GM21576 (cell line): ENCODE results near the gene SCN1A.

Experiments used
- ATAC-seq: cut with Tn5 transposase; IDR thresholded peaks from one replicate; pipeline ENCODE4 v1.9.1; 2021; ENCODE audit warnings: mild to moderate bottlenecking, moderate library complexity; ENCODE audit not compliant: unreplicated experiment

SCN1A gene

DNA sequence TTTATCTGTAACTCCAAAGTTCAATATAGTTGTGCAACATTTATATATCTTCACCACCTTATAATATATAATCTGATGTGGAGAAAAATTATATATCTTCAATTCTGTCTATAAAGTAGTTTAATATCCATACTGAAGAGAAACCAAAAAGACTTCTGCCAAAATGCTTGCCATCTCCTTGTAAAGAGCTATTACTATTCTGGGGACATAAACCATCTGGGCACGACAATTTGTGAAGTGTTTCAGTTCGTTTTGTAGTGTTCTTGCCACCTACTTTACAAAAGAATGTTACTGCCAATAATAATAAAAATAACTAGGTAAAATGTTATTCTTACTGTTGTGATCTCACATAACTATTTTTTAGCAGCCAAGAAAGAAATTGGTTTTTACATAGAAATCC lies 45.1 kb downstream of the SCN1A start:
- no peak for ATAC-seq

DNA sequence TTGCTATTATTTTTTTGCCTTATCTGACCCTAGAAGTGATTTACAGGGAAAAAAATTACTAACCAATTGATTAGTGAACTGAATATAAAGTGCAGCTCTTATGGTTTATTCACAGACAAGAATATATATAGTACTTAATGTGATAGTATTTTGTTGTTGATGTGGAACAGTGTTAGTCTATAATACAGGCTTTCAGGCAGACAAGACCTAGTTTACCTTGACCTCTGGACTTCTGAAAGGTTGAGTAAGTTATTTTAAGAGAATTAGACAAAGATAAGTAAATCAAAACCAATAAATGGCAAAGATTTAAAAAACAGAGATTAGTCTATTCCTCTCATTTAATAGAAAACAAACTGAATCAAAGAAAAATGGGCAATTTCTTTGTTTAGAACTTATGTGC lies 46.0 kb downstream of the SCN1A start:
- no peak for ATAC-seq

- ATAC-seq, result no peak
These were observed 46.6 kb downstream of the SCN1A start for GRCh38 chr2:166081131-166081632.

DNA sequence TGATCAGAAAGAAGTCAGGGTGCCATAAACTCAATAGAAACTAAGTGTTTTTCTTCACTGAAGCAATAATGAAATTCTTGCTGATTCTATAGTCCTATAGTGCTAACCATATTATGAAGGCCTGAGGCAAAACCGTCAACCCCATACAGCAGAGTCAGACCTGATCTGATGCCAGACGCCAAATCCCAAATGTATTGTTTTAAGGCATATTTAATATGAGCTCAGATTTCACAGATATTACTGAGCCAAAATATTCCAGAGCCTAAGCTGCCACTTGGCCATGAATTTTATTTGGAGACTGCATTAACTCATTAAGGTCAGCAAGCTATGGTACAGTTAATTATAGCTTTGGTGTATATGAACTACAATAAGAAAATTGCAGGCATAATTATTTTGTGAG lies 53.4 kb downstream of the SCN1A start:
- ATAC-seq, result no peak

DNA sequence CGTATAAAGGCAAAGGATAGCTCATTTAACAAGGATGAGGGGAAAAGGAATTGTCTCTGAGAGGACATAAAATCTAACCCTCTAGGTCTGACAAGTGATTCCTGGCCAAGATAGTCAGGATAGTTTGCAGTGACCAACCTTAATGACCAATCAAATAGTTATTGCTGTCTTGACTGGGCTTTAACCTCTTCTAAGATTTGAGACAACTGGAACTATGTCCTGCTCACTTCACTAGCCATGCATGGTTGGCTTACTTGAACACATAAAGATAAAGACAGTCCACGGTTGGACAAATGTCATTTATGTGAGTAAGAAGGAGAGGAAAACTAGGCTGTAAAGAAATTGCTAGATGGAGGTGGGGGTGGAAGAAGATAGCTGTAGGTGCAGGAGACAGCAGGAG lies 53.8 kb downstream of the SCN1A start:
- no peak for ATAC-seq

- no peak for ATAC-seq
These were observed 57.6 kb downstream of the SCN1A start for GRCh38 chr2:166070231-166070630.

- ATAC-seq, result no peak
These were observed 58.8 kb downstream of the SCN1A start for GRCh38 chr2:166068981-166069380.

- no peak for ATAC-seq
These were observed 60.6 kb downstream of the SCN1A start for GRCh38 chr2:166067229-166067628.

DNA sequence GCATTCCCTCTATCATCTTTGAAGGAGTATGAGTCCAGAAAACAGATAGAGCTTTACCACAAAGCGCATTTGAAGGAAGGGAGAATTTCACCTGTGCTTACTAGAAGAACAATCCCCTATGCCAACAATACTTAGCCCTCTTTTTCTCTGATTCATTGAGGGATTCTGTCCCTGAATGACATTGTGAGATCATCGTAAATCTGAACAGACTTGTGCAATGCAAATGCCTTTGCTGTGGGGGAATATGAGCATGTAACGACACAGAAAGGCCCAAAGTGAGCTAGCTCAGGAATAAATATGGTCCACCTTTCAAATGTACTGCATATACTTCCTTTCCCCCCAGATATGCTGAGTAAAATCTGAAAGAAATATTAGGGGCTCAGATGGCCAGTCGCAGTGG lies 67.6 kb downstream of the SCN1A start:
- ATAC-seq, result no peak

GRCh38 chr2:166057370-166058164 lies 70.3 kb downstream of the SCN1A start:
- ATAC-seq, result no peak

GRCh38 chr2:166044853-166045483 lies 82.9 kb downstream of the SCN1A start:
- no peak for ATAC-seq

DNA sequence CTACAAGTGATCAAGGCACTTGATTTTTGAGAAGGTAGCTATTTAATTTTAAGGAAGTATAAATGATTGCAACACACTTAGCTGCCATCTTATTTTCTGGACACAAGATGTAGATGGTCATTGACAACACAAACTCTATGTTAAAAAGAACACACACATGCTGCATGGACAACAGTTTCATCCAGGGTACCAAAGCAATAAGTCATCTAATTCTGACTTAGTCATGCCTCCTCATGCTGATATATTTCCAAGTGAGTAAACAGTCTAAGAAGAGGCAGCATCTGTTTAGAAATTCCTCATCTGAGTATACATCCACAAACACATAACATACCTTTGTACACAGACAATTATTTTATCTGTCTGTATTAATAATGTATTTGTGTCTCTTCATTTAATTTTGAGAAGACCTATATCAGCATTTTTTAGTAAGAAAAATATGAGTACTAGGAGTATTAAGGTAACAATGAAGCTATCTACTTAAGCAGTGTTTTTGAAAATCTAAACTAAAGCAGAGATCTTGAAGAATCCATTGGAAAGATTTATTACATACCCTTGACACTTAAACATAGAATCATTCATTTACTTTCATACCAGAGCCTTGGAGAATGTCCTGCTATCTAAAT lies 84.9 kb downstream of the SCN1A start:
- no peak for ATAC-seq

- ATAC-seq, result no peak
These were observed 85.5 kb downstream of the SCN1A start for GRCh38 chr2:166042356-166042755.

- ATAC-seq, result no peak
These were observed 86.2 kb downstream of the SCN1A start for GRCh38 chr2:166041613-166042012.

- no peak for ATAC-seq
These were observed 95.5 kb downstream of the SCN1A start for GRCh38 chr2:166032361-166032760.

- ATAC-seq, result no peak
These were observed 96.8 kb downstream of the SCN1A start for GRCh38 chr2:166031054-166031453.

GRCh38 chr2:166025313-166025712 lies 102.5 kb downstream of the SCN1A start:
- ATAC-seq, result no peak

DNA sequence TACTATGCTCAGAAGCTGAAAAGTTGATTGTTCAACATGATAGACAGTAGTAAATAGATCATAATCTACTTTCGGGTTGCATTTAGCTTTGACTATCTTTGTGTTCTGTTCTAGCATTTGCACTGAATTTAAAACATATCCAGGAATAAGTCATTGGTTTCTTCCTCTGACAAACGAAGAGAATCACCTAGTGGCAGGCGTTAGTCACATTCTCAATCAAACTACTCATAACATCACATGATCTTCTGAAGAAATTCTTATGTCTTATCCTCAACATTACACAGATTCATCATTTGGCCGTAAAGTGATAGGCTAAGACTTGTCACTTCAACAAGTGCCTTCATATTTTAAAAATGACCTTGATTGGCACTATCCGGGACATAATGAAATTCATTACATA lies 110.6 kb downstream of the SCN1A start:
- no peak for ATAC-seq

GRCh38 chr2:166013878-166014277 lies 113.9 kb downstream of the SCN1A start:
- ATAC-seq, result no peak

DNA sequence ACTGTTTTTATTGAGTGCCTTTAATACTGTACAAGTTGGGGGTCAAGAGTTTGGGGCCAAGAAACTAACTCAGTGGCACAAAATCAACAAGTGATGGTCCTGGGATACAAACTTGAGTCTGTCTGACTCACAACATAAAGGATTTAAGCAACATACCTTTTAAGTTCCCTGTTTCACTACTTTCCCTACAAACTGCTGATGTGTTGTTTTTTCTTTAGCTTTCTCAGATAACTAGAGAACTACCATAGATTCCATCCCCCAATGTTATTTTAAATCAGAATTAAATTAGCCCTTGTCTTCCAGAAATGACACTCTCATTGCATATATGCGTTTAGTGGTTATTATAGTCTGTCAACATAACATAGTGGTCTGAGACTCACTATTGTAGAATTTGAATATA lies 116.2 kb downstream of the SCN1A start:
- ATAC-seq, result no peak

DNA sequence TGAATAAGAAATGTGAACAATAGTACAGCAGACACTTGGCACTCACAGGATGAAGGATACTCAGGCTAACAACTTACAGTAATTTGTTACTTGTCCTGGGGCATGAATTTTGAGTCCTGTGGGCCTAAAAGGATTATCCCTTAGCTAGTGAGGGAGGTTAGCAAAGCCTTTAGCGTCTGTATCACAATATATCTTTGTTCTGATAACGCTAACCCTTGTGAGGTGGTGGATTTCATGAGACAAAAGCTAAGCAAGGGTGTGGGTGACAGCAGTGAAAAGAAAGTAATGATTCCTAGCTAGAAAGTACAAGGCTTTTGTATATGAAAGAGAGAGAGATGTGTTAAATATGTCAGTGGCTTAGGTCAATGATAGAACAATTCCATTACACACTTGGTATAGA lies 127.4 kb downstream of the SCN1A start:
- no peak for ATAC-seq

GRCh38 chr2:165990846-165991245 lies 137.0 kb downstream of the SCN1A start:
- no peak for ATAC-seq
